ENCODE results near the gene LEKR1. TPM values are rescaled to one million over a fixed set of nuclear protein-coding genes. Genes with fewer than 3 reads are reported as not detected.

The LEKR1 gene
- 1 to 10 TPM; 6.3 to 7.5 (median 6.8) TPM for total RNA-seq

- 2% methylated on average over 16 to 29 of the region's 63 CpGs for WGBS, 2 donors
- Histone ChIP-seq H3K36me3 (no peaks in the 10 kb centered on the region), H3K9me3 (no peaks in the 10 kb centered on the region), H3K27me3 (no peaks in the 10 kb centered on the region), H3K4me1 (peaks cover 4 to 12% of the 10 kb centered on the region in 2 donors), H3K27ac (peak within 1 kb of the TSS; percentile 94 to 99 (median 96)), H3K4me3 (replicated peaks in 1 of 3) (peak within 1 kb of the TSS; percentile 5 to 73 (median 54))
- intact Hi-C loops (cut with DNase I), result loop anchor here (10.0 kb wide), 1 partner anchor 248 kb away; no protein-coding TSS in a partner anchor
- DNase-seq, result peak; percentile 84 to 86
- TF ChIP-seq, protein P1, sequence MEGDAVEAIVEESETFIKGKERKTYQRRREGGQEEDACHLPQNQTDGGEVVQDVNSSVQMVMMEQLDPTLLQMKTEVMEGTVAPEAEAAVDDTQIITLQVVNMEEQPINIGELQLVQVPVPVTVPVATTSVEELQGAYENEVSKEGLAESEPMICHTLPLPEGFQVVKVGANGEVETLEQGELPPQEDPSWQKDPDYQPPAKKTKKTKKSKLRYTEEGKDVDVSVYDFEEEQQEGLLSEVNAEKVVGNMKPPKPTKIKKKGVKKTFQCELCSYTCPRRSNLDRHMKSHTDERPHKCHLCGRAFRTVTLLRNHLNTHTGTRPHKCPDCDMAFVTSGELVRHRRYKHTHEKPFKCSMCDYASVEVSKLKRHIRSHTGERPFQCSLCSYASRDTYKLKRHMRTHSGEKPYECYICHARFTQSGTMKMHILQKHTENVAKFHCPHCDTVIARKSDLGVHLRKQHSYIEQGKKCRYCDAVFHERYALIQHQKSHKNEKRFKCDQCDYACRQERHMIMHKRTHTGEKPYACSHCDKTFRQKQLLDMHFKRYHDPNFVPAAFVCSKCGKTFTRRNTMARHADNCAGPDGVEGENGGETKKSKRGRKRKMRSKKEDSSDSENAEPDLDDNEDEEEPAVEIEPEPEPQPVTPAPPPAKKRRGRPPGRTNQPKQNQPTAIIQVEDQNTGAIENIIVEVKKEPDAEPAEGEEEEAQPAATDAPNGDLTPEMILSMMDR (IDR thresholded peaks at IDR 0.05), result no peak
- TF ChIP-seq POLR2A (IDR thresholded peaks at IDR 0.05), result peak; percentile 68 to 89
Observed at GRCh38 chr3:156826144-156826895, at the start of gene LEKR1. Gene LEKR1, plus strand, starts transcription at chr3:156826353. Its CDS starts 2,977 bp downstream, at chr3:156829330.

- H3K27ac ChIP-seq, result no peak overlapping the region
- H3K36me3 ChIP-seq, result no peaks in the 10 kb centered on the region
- H3K4me3 ChIP-seq (replicated peaks in 1 of 3), result no peak overlapping the region
- peaks cover 0 to 5% of the 10 kb centered on the region in 2 donors for H3K4me1 ChIP-seq
- no peaks in the 10 kb centered on the region for H3K9me3 ChIP-seq
- H3K27me3 ChIP-seq, result no peaks in the 10 kb centered on the region
- intact Hi-C loops (cut with DNase I), result no loop called here
- no peak for TF ChIP-seq POLR2A (IDR thresholded peaks at IDR 0.05)
- TF ChIP-seq, protein P1 (IDR thresholded peaks at IDR 0.05), result no peak
- DNase-seq, result no peak
Observed at GRCh38 chr3:156776871-156777270, 49.3 kb upstream of the LEKR1 start.

GRCh38 chr3:156781310-156782230, 44.6 kb upstream of the LEKR1 start:
- Histone ChIP-seq H3K9me3 (no peaks in the 10 kb centered on the region), H3K27me3 (no peaks in the 10 kb centered on the region), H3K4me1 (no peaks in the 10 kb centered on the region), H3K4me3 (replicated peaks in 1 of 3) (no peak overlapping the region), H3K27ac (no peak overlapping the region), H3K36me3 (no peaks in the 10 kb centered on the region)
- intact Hi-C loops (cut with DNase I), result no loop called here
- 86 to 93% methylated on average over 4 of the region's 4 CpGs for WGBS, 2 donors
- no peak for DNase-seq
- TF ChIP-seq, protein P1 (IDR thresholded peaks at IDR 0.05), result no peak
- no peak for TF ChIP-seq POLR2A (IDR thresholded peaks at IDR 0.05)

DNA sequence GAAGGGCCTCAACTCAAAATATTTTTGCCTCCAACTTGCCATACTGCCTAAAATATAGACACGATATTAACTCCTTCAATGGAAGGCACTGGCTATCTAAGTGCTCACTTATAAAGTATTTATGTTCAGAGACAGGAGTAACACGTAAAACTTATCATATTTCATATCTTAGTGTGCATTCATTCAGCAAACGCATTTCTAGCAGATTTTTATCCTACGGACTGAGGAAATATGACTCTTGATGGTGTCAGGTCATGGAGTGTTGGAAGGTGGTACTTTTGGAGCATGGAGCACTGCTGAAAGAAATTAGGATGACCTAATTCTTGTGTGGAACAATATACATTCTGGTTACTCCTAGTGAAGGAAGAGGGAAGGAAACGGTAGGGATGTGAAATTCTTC, 43.8 kb upstream of the LEKR1 start:
- no peak for DNase-seq
- no peaks in the 10 kb centered on the region for H3K36me3 ChIP-seq
- intact Hi-C loops (cut with DNase I), result no loop called here
- H3K4me1 ChIP-seq, result no peaks in the 10 kb centered on the region
- H3K9me3 ChIP-seq, result no peaks in the 10 kb centered on the region
- no peaks in the 10 kb centered on the region for H3K27me3 ChIP-seq
- 92 to 94% methylated on average over 5 of the region's 5 CpGs for WGBS, 2 donors
- H3K4me3 ChIP-seq (replicated peaks in 1 of 3), result no peak overlapping the region
- TF ChIP-seq, protein P1 (IDR thresholded peaks at IDR 0.05), result no peak
- no peak for TF ChIP-seq POLR2A (IDR thresholded peaks at IDR 0.05)
- H3K27ac ChIP-seq, result no peak overlapping the region
